ENCODE measurements around the gene CIP2A.

Gene CIP2A

DNA sequence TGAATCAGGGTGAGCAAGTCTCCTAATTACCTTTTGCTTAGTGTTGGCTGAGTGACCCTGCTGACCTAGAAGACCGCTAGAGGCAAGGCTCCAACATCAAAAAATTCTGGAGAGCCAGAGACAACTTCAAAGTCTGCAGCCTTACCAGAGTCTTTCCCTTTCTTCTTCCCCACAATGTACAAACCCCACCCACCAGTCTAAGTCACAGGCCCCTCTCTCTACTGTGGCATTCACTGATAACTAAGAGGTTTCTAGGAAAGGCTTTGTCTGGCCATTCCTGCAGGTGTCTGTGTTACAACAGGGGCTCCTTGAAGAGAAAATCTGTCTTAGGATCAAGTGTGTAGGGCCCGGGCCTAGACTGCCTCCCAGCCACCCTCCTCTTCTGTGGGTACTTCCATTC is 79.4 kb downstream of the CIP2A start:
- no peak for DNase-seq

DNA sequence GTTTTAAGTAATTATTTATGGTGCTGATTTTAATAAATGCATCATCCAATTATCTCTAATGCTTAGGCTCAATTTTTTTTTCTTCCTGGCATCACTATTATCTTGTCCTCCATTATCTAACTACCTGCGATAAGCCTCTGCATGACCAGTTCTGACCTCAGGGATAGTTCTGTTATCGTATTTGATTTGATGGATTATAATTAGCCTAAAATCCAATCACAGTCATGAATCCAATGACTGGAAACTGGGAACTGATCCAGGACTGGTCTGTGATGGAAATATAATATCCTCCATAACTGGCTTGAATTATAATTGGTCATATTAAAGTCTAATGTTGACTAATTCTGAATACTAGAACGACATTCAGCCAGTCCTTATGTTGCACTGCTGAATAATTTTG is 80.0 kb downstream of the CIP2A start:
- no peak for DNase-seq

DNA sequence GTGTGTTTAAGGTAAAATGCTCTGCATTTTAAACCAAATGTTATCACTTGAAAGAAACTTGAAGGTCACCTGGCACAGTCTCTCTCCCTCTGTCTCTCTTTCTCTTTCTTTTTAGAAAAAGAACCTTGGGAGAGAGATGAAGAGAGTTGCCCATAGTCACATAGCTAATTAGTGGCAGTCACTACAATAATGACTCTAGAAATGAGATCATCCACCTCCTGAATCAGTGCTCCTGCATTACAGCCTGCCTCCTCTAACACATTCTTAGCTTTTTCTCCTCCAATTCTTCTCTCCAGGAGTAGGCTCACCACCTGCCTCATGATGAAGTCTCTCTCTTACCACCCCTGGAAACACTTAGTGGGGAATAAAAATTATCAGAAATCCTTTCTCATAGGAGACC is 81.3 kb downstream of the CIP2A start:
- no peak for DNase-seq

DNA sequence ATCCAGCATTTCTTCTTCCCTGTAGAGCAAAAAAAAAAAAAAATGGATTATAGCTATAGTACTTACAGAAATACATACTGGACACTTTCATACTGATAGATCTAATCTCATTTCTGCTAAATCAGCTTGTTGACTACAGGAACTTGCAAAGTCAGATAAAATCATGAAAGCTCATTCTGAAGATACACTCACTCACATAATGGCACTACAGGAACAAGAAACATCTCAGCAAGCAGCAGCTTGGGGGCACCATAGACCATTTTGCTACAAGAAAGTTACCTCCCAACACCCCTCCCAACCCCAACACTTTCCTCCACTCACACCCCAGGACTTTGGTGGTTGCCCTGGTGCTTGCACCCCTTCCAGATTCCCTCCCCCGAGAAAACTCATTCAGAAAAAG is 83.4 kb downstream of the CIP2A start:
- DNase-seq, result no peak

DNA sequence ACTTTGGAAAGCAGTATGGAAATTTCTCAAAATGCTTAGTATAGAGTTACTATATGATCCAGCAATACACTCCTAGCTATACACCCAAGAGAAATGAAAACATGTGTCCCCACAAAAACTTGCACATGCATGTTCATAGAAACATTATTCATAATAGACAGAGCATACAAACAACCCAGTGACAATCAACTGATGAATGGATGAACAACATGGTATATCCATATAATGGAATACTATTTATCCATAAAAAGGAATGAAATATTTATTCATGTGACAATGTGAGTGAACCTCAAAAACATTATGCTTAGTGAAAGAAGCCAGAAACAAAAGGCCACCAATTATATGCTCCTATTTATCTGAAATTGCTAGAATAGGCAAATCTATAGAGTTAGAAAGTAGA is 85.5 kb downstream of the CIP2A start:
- no peak for DNase-seq

DNA sequence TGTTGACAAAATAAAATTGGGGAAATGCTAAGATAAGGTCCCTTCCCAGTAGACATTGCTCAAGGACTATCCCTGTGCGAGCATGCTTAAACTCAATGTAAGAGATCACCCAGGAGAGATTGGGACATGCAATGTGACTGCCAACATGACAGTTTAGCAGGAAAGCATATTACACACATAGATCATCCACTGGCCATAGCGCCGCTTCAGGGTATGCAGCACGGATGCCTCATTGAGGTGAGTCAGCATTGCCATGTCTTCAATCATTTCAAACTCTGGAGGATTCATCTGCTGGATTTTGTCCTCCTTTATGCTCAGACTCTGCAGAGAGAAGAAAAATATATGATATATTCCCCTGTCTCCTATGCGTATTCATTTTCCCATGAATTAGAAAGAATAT is 87.7 kb downstream of the CIP2A start:
- DNase-seq, result no peak

DNA sequence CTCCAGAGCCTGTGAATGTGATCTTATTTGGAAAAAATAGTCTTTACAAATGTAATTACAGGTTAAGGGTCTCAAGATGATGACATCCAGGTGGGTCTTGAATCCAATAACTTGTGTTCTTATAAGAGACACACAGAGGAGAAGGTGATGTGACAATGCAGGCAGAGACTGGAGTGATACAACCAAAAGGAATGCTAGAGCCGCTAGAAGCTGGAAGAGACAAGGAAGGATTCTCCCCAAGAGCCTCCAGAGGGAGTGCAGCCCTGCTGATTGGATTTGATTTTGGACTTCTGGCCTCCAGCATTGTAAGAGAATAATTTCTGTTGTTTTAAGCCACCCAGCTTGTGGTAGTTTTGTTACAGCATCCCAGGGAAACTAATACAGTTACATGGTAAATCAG is 88.5 kb downstream of the CIP2A start:
- no peak for DNase-seq

Data from suppressor macrophage (primary cell).